CD4-positive, CD25-positive, alpha-beta regulatory T cell (primary cell): ENCODE data around the gene KRTAP4-1. TPM values are rescaled to one million over a fixed set of nuclear protein-coding genes. Genes with fewer than 3 reads are reported as not detected.
"Not testable (repeated sequence)": the region's sequence is repeated elsewhere in the genome, so short reads cannot be mapped to it uniquely, and the experiment has no call there.

Source experiments
- ATAC-seq, 2 donors: fragments of 150-1000 bp; cut with Tn5 transposase; one replicate each; pipeline ENCODE4 v1.10.0; 2021; ENCODE audit warnings: low read depth in 2 of 2, moderate number of reproducible peaks in 2 of 2, moderate library complexity in 1 of 2
- DNase-seq, 3 donors: peaks; one replicate each; pipeline versions ENCODE4 v3.0.0 to v3.0.0-alpha.2; 2012 to 2022; ENCODE audit warnings: mixed read lengths in 1 of 3
- H3K27ac ChIP-seq: one replicate; pipeline ENCODE4 v1.7.0; 2013; ENCODE audit warnings: mild to moderate bottlenecking, low read length; ENCODE audit not compliant: insufficient read depth, poor library complexity, severe bottlenecking
- H3K27me3 ChIP-seq: one replicate; pipeline ENCODE4 v1.7.0; 2013; ENCODE audit warnings: low read length; ENCODE audit not compliant: control insufficient read depth, insufficient read depth
- H3K36me3 ChIP-seq: one replicate; pipeline ENCODE4 v1.7.0; 2013; ENCODE audit warnings: mild to moderate bottlenecking, low read length, moderate library complexity; ENCODE audit not compliant: control insufficient read depth, insufficient read depth
- H3K4me1 ChIP-seq: 2 replicates; pipeline ENCODE4 v1.7.0; 2013; ENCODE audit warnings: mild to moderate bottlenecking, low read length; ENCODE audit not compliant: insufficient read depth, control insufficient read depth, poor library complexity, severe bottlenecking
- H3K4me3 ChIP-seq: one replicate; pipeline ENCODE4 v1.7.0; 2013; ENCODE audit warnings: low read depth, mild to moderate bottlenecking, low read length, moderate library complexity
- H3K9me3 ChIP-seq, 2 experiments: 1 replicate in 1 of 2; 2 replicates in 1 of 2; pipeline ENCODE4 v1.7.0; 2013; ENCODE audit warnings: low read length in 2 of 2, mild to moderate bottlenecking in 1 of 2, moderate library complexity in 1 of 2; ENCODE audit not compliant: control insufficient read depth in 2 of 2
- H3K27ac Mint-ChIP-seq, 3 donors: one replicate each; pipeline ENCODE4 v1.8.0; 2020 to 2022; ENCODE audit warnings: mild to moderate bottlenecking in 3 of 3, mixed read lengths in 3 of 3, moderate library complexity in 2 of 3
- H3K27me3 Mint-ChIP-seq: one replicate; pipeline ENCODE4 v1.8.0; 2022; ENCODE audit warnings: mild to moderate bottlenecking, mixed read lengths
- H3K36me3 Mint-ChIP-seq: one replicate; pipeline ENCODE4 v1.8.0; 2020; ENCODE audit warnings: mixed read lengths
- H3K4me1 Mint-ChIP-seq, 4 donors: one replicate each; pipeline ENCODE4 v1.8.0; 2020 to 2022; ENCODE audit warnings: mixed read lengths in 4 of 4, mild to moderate bottlenecking in 1 of 4
- H3K4me3 Mint-ChIP-seq, 4 donors: one replicate each; pipeline ENCODE4 v1.8.0; 2020 to 2022; ENCODE audit warnings: mild to moderate bottlenecking in 4 of 4, mixed read lengths in 4 of 4, moderate library complexity in 3 of 4
- H3K9me3 Mint-ChIP-seq, 7 donors: one replicate each; pipeline ENCODE4 v1.8.0; 2020 to 2022; ENCODE audit warnings: mixed read lengths in 7 of 7, mild to moderate bottlenecking in 3 of 7, moderate library complexity in 2 of 7
- polyA plus RNA-seq, 4 donors: library from polyadenylated mRNA; unstranded; fragments of 300-500 nt; fragmentation: Illumina TruSeq; gene quantifications; one replicate each; pipeline ENCODE4 v1.2.3, GENCODE V29; 2021
- total RNA-seq: library from RNA; stranded (reverse); gene quantifications from one replicate; pipeline ENCODE4 v1.2.3, GENCODE V29; 2022

KRTAP4-1 gene
- total and polyA plus RNA-seq, 5 donors from 2014 or later, result not detected

DNA sequence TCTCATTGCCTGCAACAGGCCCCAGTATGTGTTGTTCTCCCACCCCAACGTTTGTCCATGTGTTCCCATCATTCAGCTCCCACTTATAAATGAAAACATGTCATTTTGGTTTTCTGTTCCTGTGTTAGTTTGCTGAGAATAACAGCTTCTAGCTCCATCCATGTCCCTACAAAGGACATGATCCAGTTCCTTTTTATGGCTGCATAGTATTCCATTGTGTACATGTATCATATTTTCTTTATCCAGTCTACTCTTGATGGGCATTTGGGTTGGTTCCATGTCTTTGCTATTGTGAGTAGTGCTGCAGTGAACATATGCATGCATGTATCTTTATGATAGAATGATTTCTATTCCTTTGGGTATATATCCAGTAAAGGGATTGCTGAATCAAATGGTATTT is 31.0 kb upstream of the KRTAP4-1 start:
- Mint-ChIP-seq H3K9me3 (peaks cover 0 to 10% (median 2%) of the 10 kb centered on the region in 7 donors), H3K36me3 (no peaks in the 10 kb centered on the region), H3K4me1 (peaks cover 0 to 2% (median under 1%) of the 10 kb centered on the region in 4 donors), H3K4me3 (no peak overlapping the region), H3K27ac (no peak overlapping the region), H3K27me3 (peaks cover 23% of the 10 kb centered on the region)
- H3K27me3 ChIP-seq, result peaks cover 10% of the 10 kb centered on the region
- H3K36me3 ChIP-seq, result no peaks in the 10 kb centered on the region
- DNase-seq (no peak), ATAC-seq (no peak)
- H3K4me1 ChIP-seq, result no peaks in the 10 kb centered on the region
- no peak overlapping the region for H3K4me3 ChIP-seq
- no peaks in the 10 kb centered on the region for H3K9me3 ChIP-seq
- H3K27ac ChIP-seq, result no peak overlapping the region

DNA sequence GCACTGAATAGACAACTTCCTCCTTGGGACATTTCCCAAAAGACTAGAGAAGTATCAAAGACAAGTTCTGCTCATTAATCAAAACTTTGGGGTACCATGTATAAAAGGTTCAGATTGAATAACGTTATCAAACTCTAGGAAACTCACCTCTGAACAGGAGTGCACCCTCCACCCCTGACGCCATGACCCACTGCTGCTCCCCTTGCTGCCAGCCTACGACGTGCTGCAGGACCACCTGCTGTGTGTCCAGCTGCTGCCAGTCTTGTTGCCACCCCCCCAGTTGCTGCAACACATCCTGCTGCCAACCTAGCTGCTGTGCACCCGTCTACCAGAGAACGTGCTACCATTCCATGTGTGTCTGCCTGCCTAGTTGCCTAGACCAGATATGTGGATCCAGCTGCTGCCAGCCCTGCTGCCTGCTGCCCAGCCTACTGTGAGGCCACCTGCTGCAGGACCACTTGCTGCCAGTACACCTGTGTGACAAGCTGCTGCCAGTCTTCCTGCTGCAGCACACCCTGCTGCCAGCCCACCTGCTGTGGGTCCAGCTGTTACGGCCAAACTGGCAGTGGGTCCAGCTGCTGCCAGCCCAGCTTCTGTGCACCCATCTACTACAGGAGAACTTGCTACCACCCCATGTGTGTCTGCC is 27.9 kb upstream of the KRTAP4-1 start:
- H3K36me3 ChIP-seq, result no peaks in the 10 kb centered on the region
- no peaks in the 10 kb centered on the region for H3K9me3 ChIP-seq
- DNase-seq (no peak), ATAC-seq (no peak)
- H3K36me3 Mint-ChIP-seq, result no peaks in the 10 kb centered on the region
- peaks cover 39% of the 10 kb centered on the region for H3K27me3 Mint-ChIP-seq
- H3K27me3 ChIP-seq, result peaks cover 15% of the 10 kb centered on the region
- H3K4me1 Mint-ChIP-seq, result peaks cover 0 to 2% (median under 1%) of the 10 kb centered on the region in 4 donors
- H3K4me3 ChIP-seq, result no peak overlapping the region
- peak overlapping the region in 1 of 3 donors; percentile 63 for H3K27ac Mint-ChIP-seq
- no peaks in the 10 kb centered on the region for H3K4me1 ChIP-seq
- no peak overlapping the region for H3K4me3 Mint-ChIP-seq
- no peak overlapping the region for H3K27ac ChIP-seq
- peaks cover 0 to 8% (median 0%) of the 10 kb centered on the region in 7 donors for H3K9me3 Mint-ChIP-seq

DNA sequence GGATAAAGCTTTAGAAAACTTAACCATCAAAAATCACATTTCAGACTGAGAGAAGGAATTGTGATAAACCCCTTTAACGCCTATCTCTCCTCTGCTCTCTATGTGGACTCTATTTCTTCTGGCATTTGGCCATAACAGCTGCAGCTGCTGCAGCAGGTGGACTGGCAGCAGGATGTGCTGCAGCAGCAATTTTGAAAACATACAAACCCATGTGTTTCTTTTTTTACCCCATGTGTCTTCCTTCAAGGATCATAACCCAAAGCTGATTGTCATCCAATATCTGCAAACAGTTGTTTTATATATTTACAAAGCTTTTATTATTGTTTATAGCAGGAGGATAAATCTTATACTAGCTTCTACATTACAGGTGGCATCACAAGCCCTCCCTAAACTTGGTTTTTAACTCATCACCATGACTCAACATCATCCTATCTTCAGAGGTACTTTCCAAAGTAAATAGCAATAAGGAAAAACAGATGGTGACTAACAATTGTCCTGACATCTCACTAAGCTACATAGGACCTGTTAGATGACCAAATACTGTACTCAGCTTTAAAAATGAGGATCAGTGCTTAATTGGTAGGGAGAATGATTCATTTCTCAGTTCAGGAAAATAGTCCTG is 27.2 kb upstream of the KRTAP4-1 start:
- Histone ChIP-seq H3K27me3 (peaks cover 17% of the 10 kb centered on the region), H3K27ac (no peak overlapping the region), H3K4me1 (no peaks in the 10 kb centered on the region), H3K36me3 (no peaks in the 10 kb centered on the region), H3K4me3 (no peak overlapping the region), H3K9me3 (no peaks in the 10 kb centered on the region)
- peaks cover 0 to 7% (median 0%) of the 10 kb centered on the region in 7 donors for H3K9me3 Mint-ChIP-seq
- DNase-seq (no peak), ATAC-seq (no peak)
- H3K36me3 Mint-ChIP-seq, result no peaks in the 10 kb centered on the region
- no peak overlapping the region for H3K4me3 Mint-ChIP-seq
- H3K4me1 Mint-ChIP-seq, result peaks cover 0 to 2% (median under 1%) of the 10 kb centered on the region in 4 donors
- H3K27me3 Mint-ChIP-seq, result peaks cover 36% of the 10 kb centered on the region
- peak overlapping the region in 1 of 3 donors; percentile 52 for H3K27ac Mint-ChIP-seq

DNA sequence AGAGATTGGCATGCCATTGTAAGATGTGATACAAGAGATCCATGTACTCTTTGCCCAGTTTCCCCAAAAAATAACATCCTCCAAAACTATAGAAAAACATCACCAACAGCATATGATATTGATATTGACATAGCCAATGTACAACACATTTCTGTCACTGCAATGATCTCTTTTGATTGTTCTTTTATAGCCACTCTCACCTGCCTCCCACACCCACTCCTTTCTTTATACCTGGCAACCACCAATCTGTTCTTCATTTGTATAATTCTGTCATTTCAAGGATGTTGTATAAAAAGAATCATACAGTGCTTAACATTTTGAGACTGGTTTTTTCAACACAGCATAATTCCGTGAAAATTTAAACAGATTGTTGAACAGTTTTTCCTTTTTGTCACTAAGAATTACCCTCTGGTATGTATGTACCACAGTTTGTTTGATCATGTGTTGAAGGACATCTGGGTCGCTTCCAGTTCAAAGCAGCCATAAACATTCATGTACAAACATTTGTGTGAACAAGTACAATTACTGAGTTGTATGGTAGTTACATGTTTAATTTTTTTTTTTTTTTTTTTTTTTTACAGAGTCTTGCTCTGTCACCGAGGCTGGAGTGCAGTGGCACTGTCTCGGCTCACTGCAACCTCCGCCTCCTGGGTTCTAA is 14.8 kb upstream of the KRTAP4-1 start:
- Mint-ChIP-seq H3K9me3 (peaks cover 0 to 4% (median 0%) of the 10 kb centered on the region in 7 donors), H3K36me3 (no peaks in the 10 kb centered on the region), H3K4me1 (no peaks in the 10 kb centered on the region), H3K4me3 (no peak overlapping the region), H3K27me3 (no peaks in the 10 kb centered on the region), H3K27ac (no peak overlapping the region)
- H3K9me3 ChIP-seq, result no peaks in the 10 kb centered on the region
- no peaks in the 10 kb centered on the region for H3K27me3 ChIP-seq
- no peaks in the 10 kb centered on the region for H3K4me1 ChIP-seq
- no peaks in the 10 kb centered on the region for H3K36me3 ChIP-seq
- no peak overlapping the region for H3K4me3 ChIP-seq
- no peak for DNase-seq
- no peak overlapping the region for H3K27ac ChIP-seq
- no peak for ATAC-seq

DNA sequence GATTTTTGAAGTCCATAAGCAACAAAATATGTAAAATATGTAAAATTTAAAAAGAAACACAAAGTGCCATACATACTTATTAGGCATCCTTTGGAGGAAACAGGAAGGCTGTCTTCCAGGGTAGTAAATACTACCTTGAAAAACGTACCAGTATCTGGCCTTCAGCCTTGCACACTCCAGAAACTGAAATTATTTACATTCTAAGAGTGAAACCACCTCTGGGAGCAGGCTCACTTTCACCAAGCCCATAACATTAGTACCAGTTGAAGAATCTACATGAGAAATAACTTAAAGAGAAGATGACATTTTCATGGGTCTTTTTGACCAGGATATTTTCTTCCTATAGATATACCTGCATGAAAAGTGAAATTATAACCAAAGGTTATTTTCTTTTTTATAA is 11.4 kb upstream of the KRTAP4-1 start:
- Mint-ChIP-seq H3K4me3 (no peak overlapping the region), H3K27me3 (peaks cover 11% of the 10 kb centered on the region), H3K36me3 (no peaks in the 10 kb centered on the region), H3K4me1 (no peaks in the 10 kb centered on the region), H3K9me3 (peaks cover 0 to 8% (median 0%) of the 10 kb centered on the region in 7 donors), H3K27ac (no peak overlapping the region)
- H3K4me1 ChIP-seq, result no peaks in the 10 kb centered on the region
- no peaks in the 10 kb centered on the region for H3K36me3 ChIP-seq
- H3K4me3 ChIP-seq, result no peak overlapping the region
- no peaks in the 10 kb centered on the region for H3K9me3 ChIP-seq
- peaks cover 5% of the 10 kb centered on the region for H3K27me3 ChIP-seq
- ATAC-seq, result no peak
- no peak overlapping the region for H3K27ac ChIP-seq
- no peak for DNase-seq

DNA sequence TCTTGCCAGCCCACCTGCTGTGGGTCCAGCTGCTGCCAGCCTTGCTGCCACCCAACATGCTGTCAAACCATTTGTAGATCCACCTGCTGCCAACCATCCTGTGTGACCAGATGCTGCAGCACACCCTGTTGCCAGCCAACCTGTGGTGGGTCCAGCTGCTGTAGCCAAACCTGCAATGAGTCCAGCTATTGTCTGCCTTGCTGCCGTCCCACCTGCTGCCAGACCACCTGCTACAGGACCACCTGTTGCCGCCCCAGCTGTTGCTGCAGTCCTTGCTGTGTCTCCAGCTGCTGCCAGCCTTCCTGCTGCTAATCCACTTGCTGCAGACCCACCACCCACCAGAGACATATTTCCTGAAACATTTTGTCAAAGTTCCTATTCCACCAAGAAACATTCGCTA is 5.6 kb upstream of the KRTAP4-1 start:
- no peaks in the 10 kb centered on the region for H3K36me3 ChIP-seq
- Mint-ChIP-seq H3K9me3 (peaks cover 0 to 3% (median 0%) of the 10 kb centered on the region in 7 donors), H3K27ac (no peak overlapping the region), H3K36me3 (no peaks in the 10 kb centered on the region), H3K4me1 (no peaks in the 10 kb centered on the region), H3K4me3 (no peak overlapping the region), H3K27me3 (peaks cover 24% of the 10 kb centered on the region)
- H3K27me3 ChIP-seq, result peaks cover 15% of the 10 kb centered on the region
- no peak overlapping the region for H3K4me3 ChIP-seq
- H3K9me3 ChIP-seq, result no peaks in the 10 kb centered on the region
- ATAC-seq (no peak), DNase-seq (no peak)
- no peak overlapping the region for H3K27ac ChIP-seq
- H3K4me1 ChIP-seq, result no peaks in the 10 kb centered on the region

DNA sequence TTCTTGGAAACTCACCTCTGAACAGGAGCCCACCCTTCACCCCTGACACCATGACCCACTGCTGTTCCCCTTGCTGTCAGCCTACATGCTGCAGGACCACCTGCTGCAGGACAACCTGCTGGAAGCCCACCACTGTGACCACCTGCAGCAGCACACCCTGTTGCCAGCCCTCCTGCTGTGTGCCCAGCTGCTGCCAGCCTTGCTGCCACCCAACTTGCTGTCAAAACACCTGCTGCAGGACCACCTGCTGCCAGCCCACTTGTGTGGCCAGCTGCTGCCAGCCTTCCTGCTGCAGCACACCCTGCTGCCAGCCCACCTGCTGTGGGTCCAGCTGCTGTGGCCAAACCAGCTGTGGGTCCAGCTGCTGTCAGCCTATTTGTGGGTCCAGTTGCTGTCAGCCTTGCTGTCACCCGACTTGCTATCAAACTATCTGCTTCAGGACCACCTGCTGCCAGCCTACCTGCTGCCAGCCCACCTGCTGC is 5.2 kb upstream of the KRTAP4-1 start, which contains the start of gene KRTAP9-1:
TSS of gene KRTAP9-1 (plus strand) at position 51 of the 482 bp plus-strand sequence. CDS start at position 51, 0 bp downstream.
- H3K4me1 ChIP-seq, H3K9me3 ChIP-seq, H3K27ac ChIP-seq, H3K9me3 Mint-ChIP-seq, H3K4me1 Mint-ChIP-seq, H3K4me3 ChIP-seq, DNase-seq, H3K4me3 Mint-ChIP-seq, ATAC-seq, H3K36me3 Mint-ChIP-seq, H3K36me3 ChIP-seq: not testable (repeated sequence)
- H3K27me3 Mint-ChIP-seq, result peaks cover 24% of the 10 kb centered on the region
- peak within 1 kb of the TSS in 1 of 3 donors; percentile 48 for H3K27ac Mint-ChIP-seq
- H3K27me3 ChIP-seq, result peaks cover 15% of the 10 kb centered on the region
